C4-2B (cell line): ENCODE data around the gene PITPNC1.
"Not testable (repeated sequence)": the region's sequence is repeated elsewhere in the genome, so short reads cannot be mapped to it uniquely, and the experiment has no call there.

Source experiments
- H3K27ac ChIP-seq: fragments of 450-650 bp; 2 replicates; pipeline ENCODE4 v1.5.1; 2017
- ZFX ChIP-seq: fragments of 450-650 bp; IDR thresholded peaks from 2 replicates; pipeline ENCODE4 v1.6.1; 2017
- TF ChIP-seq, protein P1 (sequence below): fragments of 450-650 bp; conservative IDR thresholded peaks from 2 replicates; pipeline ENCODE4 v1.5.1; 2017; ENCODE audit warnings: mild to moderate bottlenecking

The PITPNC1 gene

DNA sequence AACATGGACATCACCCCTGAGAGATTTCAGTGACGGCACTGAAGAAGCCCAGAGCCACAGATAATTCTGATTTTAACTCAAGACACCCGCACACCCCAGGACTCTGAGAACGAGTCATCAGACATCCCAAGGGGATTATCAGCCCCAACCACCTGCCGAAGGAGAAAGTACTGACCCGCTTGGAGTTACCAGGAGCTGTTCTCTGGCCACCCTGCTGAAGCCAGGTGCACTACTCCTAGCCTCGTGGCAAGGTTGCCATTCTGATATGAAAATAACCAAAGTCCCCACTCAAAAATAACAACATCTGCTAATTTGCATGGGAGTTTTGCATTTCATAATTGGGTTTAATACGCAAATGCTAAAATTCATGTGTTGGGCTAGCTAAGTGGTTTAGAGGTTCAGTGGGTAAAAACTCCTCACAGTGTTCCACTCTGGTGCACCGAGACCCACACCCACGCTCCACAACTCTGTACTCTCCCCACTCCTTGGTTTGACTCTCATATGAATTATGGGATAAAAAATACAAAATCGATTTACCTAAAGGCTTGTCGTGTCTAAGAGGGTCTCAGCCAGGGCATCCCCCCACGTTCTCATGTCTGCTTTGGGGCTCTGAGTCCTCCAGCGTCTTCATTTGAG lies 197.7 kb downstream of the PITPNC1 start:
- no peak for TF ChIP-seq ZFX
- TF ChIP-seq, protein P1, sequence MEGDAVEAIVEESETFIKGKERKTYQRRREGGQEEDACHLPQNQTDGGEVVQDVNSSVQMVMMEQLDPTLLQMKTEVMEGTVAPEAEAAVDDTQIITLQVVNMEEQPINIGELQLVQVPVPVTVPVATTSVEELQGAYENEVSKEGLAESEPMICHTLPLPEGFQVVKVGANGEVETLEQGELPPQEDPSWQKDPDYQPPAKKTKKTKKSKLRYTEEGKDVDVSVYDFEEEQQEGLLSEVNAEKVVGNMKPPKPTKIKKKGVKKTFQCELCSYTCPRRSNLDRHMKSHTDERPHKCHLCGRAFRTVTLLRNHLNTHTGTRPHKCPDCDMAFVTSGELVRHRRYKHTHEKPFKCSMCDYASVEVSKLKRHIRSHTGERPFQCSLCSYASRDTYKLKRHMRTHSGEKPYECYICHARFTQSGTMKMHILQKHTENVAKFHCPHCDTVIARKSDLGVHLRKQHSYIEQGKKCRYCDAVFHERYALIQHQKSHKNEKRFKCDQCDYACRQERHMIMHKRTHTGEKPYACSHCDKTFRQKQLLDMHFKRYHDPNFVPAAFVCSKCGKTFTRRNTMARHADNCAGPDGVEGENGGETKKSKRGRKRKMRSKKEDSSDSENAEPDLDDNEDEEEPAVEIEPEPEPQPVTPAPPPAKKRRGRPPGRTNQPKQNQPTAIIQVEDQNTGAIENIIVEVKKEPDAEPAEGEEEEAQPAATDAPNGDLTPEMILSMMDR = no peak
- no peak overlapping the region for H3K27ac ChIP-seq

DNA sequence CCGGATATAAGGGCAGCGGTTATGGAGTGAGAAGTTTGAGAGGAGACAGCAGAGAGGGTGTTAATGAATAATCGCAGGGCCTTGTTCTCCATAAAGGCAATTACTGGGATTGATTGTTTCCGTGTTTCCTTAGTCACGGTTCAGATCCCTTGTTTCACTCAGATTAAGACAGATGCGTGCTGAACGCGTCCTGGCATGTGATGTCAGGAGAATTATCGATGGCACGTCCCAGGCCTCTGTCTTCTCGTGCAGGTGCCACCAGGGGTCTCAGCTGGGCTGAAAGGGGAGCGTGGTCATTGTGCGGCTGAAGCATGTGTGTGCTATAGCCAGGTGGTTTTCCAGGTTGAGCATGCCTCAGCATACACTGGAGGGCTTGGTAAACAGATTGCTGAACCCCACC lies 198.2 kb downstream of the PITPNC1 start:
- TF ChIP-seq, protein P1 = no peak
- no peak for TF ChIP-seq ZFX
- no peak overlapping the region for H3K27ac ChIP-seq

DNA sequence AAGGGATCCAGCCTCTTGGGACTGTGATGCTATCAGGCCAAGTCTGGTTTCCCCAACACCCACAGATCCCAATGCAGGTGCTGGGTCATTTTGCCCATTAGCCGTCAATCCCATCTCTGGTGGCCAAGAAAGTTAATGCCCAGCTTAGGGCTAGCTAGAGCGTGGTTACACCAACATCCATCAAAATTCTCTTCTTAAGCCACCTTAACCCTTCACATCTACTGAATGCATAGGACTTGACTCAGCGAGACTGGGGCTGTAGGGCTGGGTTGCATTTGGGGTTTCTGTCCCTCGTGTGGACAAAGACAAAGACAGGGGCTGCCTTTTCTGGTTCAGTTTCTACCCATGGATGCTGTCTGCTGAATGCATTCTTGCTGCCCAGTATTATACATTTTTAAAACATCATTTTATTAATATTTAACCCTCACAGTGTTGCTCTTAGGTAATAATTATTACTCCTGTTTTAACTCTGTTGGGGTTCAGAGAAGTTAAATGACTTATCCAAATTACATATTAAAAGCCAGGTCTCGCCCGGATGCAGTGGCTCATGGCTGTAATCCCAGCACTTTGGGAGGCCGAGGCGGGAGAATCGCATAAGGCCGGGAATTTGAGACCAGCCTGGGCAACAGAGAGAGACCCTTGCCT lies 199.5 kb downstream of the PITPNC1 start:
- no peak overlapping the region for H3K27ac ChIP-seq
- TF ChIP-seq ZFX = no peak
- TF ChIP-seq, protein P1 = no peak

DNA sequence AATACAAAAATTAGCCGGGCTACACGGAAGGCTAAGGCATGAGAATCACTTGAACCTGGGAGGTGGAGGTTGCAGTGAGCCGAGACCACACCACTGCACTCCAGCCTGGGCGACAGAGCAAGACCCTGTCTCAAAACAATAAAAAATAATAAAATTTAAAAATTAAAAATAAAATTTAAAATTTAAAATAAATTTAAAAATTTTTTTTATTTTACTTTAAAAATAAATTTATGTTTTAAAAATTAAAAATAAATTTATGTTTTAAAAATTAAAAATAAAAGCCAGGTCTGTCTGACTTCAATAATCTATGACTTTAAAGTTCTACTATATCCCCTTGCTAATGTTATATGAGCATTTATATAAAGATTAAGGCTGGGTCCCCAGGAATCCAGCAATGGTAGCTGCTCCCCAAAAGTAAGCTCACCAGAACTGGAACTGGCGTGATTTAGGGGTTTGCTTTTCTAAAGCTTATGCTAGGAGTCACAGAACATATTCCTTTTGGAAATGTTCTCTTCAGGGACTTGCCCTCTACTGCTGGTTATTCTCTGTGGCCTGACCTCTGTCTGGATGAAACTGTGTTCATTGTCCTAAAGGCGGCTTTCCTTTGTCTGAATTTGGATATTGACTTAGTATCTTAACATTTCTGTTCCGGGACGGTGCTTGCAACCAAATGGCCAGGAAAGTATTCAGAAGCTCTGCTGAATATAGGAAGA lies 200.5 kb downstream of the PITPNC1 start:
- no peak overlapping the region for H3K27ac ChIP-seq
- TF ChIP-seq, protein P1 = no peak
- TF ChIP-seq ZFX = no peak

DNA sequence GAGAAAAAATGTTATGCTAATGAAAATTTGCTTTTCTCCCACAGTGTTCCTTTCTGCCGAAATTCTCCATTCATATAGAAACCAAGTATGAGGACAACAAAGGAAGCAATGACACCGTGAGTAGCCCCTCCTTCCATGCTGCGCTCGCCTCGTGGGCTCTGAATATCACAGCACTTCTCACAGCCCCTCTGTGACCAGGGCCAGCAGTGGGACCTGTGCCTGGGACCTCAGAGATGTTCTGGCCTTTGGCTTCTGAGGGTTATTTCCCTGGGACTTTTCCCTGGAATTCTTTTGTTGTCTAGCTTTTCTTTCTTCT lies 201.0 kb downstream of the PITPNC1 start:
- H3K27ac ChIP-seq = no peak overlapping the region
- TF ChIP-seq, protein P1 = no peak
- TF ChIP-seq ZFX = no peak

DNA sequence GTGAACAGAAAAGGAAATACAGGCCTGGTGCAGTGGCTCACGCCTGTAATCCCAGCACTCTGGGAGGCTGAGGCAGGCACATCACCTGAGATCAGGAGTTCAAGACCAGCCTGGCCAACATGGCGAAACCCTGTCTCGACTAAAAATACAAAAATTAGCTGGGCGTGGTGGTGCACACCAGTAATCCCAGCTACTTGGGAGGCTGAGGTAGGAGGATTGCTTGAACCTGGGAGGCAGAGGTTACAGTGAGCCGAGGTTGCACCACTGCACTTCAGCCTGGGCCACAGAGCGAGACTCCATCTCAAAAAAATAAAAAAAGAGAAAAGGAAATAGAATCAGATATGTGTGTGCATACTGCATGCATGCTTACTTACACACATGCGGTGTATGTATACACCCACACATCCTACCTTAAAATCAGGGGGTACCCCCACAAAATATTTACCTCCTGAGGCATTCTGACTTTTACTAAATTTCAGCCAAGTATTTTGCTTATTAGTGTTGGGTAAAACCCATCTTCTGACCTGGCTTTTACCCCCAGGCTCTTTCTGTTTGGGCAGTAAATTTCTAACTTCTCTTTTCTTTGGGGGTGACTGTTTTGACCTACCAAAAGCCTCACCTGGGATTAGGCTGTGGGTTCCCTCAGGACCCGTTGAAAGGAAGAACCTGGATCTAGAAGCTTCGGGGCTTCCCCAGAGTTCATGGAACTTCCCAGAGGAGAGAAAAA lies 201.8 kb downstream of the PITPNC1 start:
- not testable (repeated sequence) for H3K27ac ChIP-seq

DNA sequence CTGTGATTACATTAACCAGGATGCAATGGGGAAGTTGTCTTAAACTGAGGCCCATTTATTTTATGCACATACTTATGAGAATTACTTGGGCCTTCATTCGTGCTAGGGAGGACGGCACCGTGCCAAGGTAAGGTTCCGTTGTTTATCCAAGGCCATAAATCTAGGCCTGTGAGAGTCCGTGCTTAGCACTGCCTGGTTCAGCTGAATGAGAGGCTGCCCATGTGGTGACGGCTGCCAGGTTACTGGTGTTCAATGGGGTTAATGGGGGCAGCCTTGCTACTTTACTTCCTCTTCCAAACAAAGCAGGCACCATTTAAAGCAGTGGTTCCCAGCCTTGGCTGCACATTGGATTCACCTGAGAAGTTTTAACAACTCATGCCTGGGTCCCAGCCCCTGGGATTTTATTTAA lies 205.6 kb downstream of the PITPNC1 start:
- TF ChIP-seq ZFX = peak; percentile 13; the same call in 1 of the 2 replicates
- TF ChIP-seq, protein P1 = no peak
- peak overlapping the region; percentile 55 for H3K27ac ChIP-seq
